DOHH2 (cell line): ENCODE data around the gene HNRNPC.

Source experiments
- H3F3A ChIP-seq: fragments of 200-600 bp; sonication (generic), shearing (Covaris generic); 2 replicates; pipeline ENCODE4 v1.6.0; 2016; ENCODE audit warnings: antibody characterized with exemption, mild to moderate bottlenecking; ENCODE audit not compliant: control insufficient read depth, insufficient read depth
- H3K27ac ChIP-seq: fragments of 200-600 bp; sonication (generic); 2 replicates; pipeline ENCODE4 v1.5.1; 2014; ENCODE audit warnings: low read depth, mild to moderate bottlenecking, low read length, moderate library complexity
- H3K27me3 ChIP-seq: fragments of 200-600 bp; sonication (generic); 2 replicates; pipeline ENCODE4 v1.6.1; 2014; ENCODE audit warnings: mild to moderate bottlenecking, low read length, mixed read lengths; ENCODE audit not compliant: control insufficient read depth
- H3K36me3 ChIP-seq: fragments of 200-600 bp; sonication (generic); 2 replicates; pipeline ENCODE4 v1.6.1; 2014; ENCODE audit warnings: mild to moderate bottlenecking, low read length, moderate library complexity, mixed read lengths; ENCODE audit not compliant: control insufficient read depth
- H3K4me1 ChIP-seq: fragments of 200-600 bp; sonication (generic); 2 replicates; pipeline ENCODE4 v1.6.1; 2014; ENCODE audit warnings: mild to moderate bottlenecking, low read length, mixed read lengths; ENCODE audit not compliant: control insufficient read depth
- H3K4me2 ChIP-seq: fragments of 200-600 bp; sonication (generic); 2 replicates; pipeline ENCODE4 v1.6.0; 2014; ENCODE audit warnings: mild to moderate bottlenecking, low read length, moderate library complexity
- H3K4me3 ChIP-seq: fragments of 200-600 bp; sonication (generic); 2 replicates; pipeline ENCODE4 v1.5.1; 2014; ENCODE audit warnings: mild to moderate bottlenecking, low read length, mixed read lengths
- H3K79me2 ChIP-seq: fragments of 200-600 bp; sonication (generic); 2 replicates; pipeline ENCODE4 v1.6.1; 2014; ENCODE audit warnings: mild to moderate bottlenecking, low read length, mixed read lengths; ENCODE audit not compliant: control insufficient read depth
- H3K9me2 ChIP-seq: fragments of 200-600 bp; sonication (generic); replicated peaks from 2 replicates; pipeline ENCODE4 v1.6.1; 2014; ENCODE audit warnings: mild to moderate bottlenecking, low read length, mixed read lengths; ENCODE audit not compliant: control insufficient read depth
- H3K9me3 ChIP-seq: fragments of 200-600 bp; sonication (generic); 2 replicates; pipeline ENCODE4 v1.6.1; 2014; ENCODE audit warnings: antibody characterized with exemption, low read length, mixed read lengths; ENCODE audit not compliant: control insufficient read depth, insufficient read depth
- H4K20me1 ChIP-seq: fragments of 200-600 bp; sonication (generic); 2 replicates; pipeline ENCODE4 v1.6.0; 2014; ENCODE audit warnings: low read depth, mild to moderate bottlenecking, antibody characterized with exemption, low read length, moderate library complexity; ENCODE audit not compliant: control insufficient read depth, insufficient read depth
- CTCF ChIP-seq: fragments of 200-600 bp; sonication (generic); IDR thresholded peaks from one replicate; pipeline ENCODE4 v1.5.1; 2014; ENCODE audit warnings: antibody characterized with exemption, mild to moderate bottlenecking, low read depth, low read length; ENCODE audit not compliant: poor library complexity, severe bottlenecking
- EZH2phosphoT487 ChIP-seq: fragments of 200-600 bp; sonication (generic); IDR thresholded peaks from 2 replicates; pipeline ENCODE4 v1.6.1; 2017; ENCODE audit warnings: borderline replicate concordance, mild to moderate bottlenecking, antibody characterized with exemption, low read length, moderate library complexity, mixed read lengths

Gene HNRNPC

GRCh38 chr14:21220874-21221477 is 48.3 kb downstream of the HNRNPC start:
- TF ChIP-seq EZH2phosphoT487 (no peak), CTCF (no peak)
- Histone ChIP-seq H3K27me3 (no peaks in the 10 kb centered on the region), H4K20me1 (peaks cover 63% of the 10 kb centered on the region), H3K79me2 (peaks cover 98% of the 10 kb centered on the region), H3K4me2 (no peak overlapping the region), H3F3A (peaks cover 86% of the 10 kb centered on the region), H3K36me3 (peaks cover 100% of the 10 kb centered on the region), H3K4me1 (no peaks in the 10 kb centered on the region), H3K4me3 (no peak overlapping the region), H3K9me2 (no peaks in the 10 kb centered on the region), H3K9me3 (no peaks in the 10 kb centered on the region), H3K27ac (no peak overlapping the region)

DNA sequence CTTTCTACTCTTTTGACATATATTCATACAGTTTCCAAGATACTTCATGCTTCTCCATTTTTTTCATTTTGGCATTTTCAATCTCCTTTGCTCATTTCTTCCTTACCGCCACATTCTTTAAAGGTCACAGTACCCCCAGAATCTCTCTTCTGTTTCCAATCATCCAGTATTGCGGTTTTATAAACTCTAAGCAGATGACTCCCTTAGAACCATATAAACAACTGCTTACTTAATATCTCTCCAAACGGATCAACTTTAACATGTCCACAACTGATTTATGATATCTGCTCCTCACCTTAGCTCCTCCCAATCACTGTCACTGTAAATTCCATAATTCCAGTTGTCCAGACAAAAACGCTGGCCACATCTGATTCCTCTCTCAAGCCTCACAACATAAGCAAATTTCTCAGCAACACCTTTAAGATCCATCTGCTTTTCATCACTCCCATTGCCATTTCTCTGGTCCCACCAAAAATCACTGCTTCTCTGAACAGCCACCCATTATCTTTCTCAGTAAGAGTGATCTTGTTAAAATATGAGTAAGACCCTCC is 49.6 kb downstream of the HNRNPC start:
- H3K27ac ChIP-seq = no peak overlapping the region
- TF ChIP-seq CTCF = no peak
- TF ChIP-seq EZH2phosphoT487 = no peak
- H3K4me2 ChIP-seq = no peak overlapping the region
- H3F3A ChIP-seq = peaks cover 87% of the 10 kb centered on the region
- H3K27me3 ChIP-seq = no peaks in the 10 kb centered on the region
- H3K9me2 ChIP-seq = no peaks in the 10 kb centered on the region
- peaks cover 100% of the 10 kb centered on the region for H3K36me3 ChIP-seq
- H3K9me3 ChIP-seq = no peaks in the 10 kb centered on the region
- peaks cover 66% of the 10 kb centered on the region for H4K20me1 ChIP-seq
- H3K4me3 ChIP-seq = no peak overlapping the region
- peaks cover 98% of the 10 kb centered on the region for H3K79me2 ChIP-seq
- no peaks in the 10 kb centered on the region for H3K4me1 ChIP-seq

DNA sequence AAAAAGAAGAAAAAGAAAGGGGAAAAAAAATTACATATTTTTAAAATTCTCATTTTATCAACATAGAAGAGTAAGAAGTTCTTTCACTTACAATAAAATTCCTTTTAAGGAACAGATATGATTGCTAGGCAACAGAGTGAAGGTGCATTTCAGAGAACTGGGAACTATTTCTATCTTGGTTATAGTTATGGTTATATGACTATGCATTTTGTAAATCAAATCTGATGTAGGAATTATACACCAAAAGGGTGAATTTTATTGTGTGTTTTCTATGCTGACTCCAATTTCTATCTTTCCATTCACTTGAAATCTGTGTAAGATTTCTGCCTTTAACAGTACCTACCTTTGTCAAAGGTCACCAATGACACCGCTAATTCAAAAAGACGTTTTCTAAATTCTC is 50.1 kb downstream of the HNRNPC start:
- TF ChIP-seq CTCF (no peak), EZH2phosphoT487 (no peak)
- peaks cover 100% of the 10 kb centered on the region for H3K36me3 ChIP-seq
- H3K4me3 ChIP-seq = no peak overlapping the region
- H3K4me1 ChIP-seq = no peaks in the 10 kb centered on the region
- no peaks in the 10 kb centered on the region for H3K9me3 ChIP-seq
- no peak overlapping the region for H3K4me2 ChIP-seq
- H3K27ac ChIP-seq = no peak overlapping the region
- no peaks in the 10 kb centered on the region for H3K9me2 ChIP-seq
- H3K27me3 ChIP-seq = no peaks in the 10 kb centered on the region
- peaks cover 88% of the 10 kb centered on the region for H3F3A ChIP-seq
- H3K79me2 ChIP-seq = peaks cover 98% of the 10 kb centered on the region
- peaks cover 64% of the 10 kb centered on the region for H4K20me1 ChIP-seq
